Stimulated activated CD4-positive, alpha-beta T cell treated with anti-CD3 and anti-CD28 coated beads, Interleukin-15, amount 100 ng/mL, for 48 hours (primary cell): ENCODE results near the gene SP3.

ENCODE experiments used
- DNase-seq, 2 donors: peaks; one replicate each; pipeline ENCODE4 v3.0.0-alpha.2; 2020; ENCODE audit warnings: low read depth in 2 of 2

SP3 gene

DNA sequence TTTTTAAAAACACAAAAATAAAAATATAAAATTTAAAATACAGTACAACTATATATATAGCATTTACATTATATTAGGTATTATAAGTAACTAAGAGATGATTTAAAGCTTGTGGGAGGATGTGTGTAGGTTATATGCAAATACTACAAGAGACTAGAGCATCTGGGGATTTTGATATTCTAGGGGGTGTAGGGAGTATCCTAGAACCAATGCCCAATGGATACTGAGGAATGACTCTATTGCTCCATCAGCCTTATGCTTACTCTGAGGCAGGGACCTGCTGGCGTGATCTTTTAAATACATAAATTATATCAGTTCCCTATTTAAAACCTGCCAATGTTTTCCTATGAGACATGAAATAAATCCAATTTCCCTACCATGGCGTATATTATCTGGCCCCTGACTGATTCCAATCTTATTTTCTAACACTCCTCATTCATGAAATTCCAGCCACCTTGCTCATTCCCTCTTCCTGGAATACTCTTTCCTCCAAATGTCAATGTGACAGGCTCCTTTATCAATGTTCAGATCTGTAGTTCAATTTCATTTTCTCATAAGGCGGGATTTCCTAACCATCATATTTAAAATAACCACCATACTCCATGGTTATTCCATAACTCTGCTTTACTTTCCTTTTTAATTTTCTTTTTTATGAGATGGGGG lies 22.2 kb downstream of the SP3 start:
- DNase-seq = no peak

- no peak for DNase-seq
Observed at GRCh38 chr2:173941567-173941966, 23.6 kb downstream of the SP3 start.

DNA sequence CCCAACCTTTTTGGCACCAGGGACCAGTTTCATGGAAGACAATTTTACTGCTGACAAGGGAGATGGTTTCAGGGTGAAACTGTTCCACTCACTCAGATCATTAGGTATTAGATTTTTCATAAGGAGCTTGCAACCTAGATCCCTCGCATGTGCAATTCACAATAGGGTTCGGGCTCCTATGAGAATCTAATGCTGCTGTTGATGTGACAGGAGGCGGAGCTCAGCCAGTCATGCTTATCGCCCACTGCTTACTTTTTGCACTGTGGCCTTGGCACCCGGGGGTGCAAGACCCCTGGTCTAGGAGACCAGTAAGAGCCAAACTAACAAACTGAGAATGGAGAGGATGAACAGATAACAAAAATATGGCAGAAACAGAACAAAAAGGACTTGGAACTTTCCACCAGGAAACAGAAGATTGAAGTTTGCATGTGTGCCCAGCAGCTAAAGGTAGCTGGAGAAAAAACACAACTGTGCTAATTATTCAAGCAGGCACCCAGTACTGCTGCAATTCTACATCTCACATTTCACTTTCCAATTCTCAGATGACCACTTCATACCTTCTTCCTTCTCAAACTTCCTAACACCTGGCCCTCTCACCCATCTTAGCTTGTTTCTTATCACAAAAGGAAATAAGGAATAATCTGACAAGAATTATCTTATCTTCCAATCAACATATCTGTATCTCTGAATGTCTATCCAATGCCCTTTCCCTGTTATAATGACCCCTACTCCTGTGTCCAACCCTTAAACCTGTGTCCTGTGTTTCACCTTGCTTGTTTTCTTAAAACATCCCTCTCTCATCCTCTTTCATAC lies 24.8 kb downstream of the SP3 start:
- no peak for DNase-seq

DNA sequence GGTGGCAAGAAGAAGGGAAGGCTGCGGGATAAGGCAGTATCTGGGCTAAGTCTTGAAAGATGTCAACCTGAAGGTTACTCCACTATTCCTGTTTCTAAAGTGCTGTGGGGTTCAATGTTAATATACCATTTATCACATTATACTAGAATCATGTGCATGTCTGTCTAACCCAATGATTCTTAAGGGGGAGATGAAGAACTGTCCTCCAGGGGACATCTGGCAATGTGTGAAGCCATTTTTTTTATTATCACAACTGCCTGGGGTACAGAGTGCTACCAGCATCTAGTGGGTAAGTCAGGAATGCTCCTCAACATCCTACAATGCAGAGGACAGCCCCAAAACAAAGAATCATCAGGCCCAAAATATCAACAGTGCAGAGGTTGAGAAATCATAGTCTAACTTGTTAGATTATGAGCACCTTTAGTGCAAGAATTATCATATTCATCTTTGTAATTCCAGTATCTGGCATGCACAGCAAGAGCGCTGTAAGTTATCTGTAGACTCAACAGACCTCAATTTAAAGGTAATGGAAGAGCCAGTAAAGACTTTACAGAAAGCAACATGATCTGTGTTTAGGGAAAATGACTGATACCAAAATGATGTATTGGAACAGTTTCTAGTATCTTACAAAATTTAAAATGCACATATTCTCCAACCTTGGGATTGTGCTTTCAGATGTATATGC lies 26.3 kb downstream of the SP3 start:
- DNase-seq = no peak

DNA sequence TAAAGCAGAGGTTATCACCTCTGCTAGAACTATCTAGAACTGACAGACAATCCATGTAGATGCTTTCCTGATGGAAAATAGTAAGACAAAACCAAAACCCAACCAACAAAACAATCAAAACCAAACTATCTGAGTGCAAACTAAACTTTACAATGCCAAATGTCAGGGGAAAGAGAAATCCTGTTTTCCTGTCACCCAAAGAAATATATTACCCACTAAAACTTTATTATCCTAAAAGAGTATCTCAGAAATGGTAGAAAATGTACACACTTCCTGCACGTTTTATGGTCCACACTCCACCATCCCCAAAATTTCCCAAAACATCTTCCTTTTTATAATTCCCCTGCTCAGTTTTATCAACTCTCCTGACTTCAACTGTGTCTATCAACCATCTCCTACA lies 29.9 kb downstream of the SP3 start:
- no peak for DNase-seq

DNA sequence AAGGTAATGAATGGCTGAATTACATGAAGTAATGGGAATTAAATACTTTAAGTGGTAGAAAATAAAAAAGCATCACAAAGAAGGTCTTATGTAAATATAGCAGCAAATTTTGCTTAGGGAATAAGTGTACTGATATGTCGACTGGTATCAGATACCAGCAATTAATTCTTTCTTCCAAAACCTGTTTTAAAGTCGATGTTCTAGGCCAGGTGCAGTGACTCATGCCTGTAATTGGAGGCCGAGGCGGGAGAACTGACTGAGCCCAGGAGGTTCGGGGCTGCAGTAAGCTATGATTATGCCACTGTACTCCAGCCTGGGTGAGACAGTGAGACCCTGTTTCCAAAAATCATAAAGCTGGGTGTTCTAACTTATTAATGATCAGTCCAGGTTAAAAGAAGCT lies 30.3 kb downstream of the SP3 start:
- DNase-seq = no peak

DNA sequence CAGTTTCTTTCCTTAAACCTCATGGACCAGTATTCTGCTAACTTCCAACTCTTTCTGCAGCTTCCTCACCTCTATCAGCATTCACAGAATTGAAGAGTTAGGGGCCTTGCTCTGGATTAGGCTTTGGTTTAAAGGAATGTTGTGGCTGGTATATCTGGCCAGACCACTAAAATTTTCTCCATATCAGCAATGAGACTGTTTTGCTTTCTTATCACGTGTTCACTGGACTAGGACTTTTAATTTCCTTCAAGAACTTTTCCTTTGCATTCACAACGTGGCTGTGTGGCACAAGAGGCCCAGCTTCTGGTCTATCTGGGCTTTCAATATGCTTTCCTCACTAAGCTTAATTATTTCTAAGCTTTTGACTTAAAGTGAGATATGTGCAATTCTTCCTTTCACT lies 33.4 kb downstream of the SP3 start:
- DNase-seq = no peak

GRCh38 chr2:173929441-173929840 lies 35.7 kb downstream of the SP3 start:
- no peak for DNase-seq

GRCh38 chr2:173926875-173927274 lies 38.3 kb downstream of the SP3 start:
- no peak for DNase-seq

DNA sequence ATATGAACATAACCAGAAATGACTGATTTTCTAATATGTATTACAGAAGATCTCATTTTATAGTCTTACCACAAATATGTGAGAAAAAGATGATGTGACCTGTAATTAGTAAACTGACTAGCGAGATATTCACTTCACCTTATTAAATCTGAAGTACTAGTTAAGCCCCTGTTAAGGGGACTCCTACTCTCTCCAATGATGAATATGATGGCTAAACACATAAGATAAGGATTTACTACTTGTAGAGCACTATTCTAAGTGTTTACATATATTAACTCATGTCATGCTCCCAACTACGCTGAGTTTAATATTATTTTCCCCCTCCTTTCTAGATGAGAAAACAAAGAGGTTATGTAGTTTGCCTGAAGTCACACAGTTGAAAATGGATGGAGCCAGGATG lies 40.9 kb downstream of the SP3 start:
- DNase-seq = no peak

- DNase-seq = no peak
Observed at GRCh38 chr2:173922760-173923159, 42.4 kb downstream of the SP3 start.

- DNase-seq = no peak
Observed at GRCh38 chr2:173922068-173922467, 43.1 kb downstream of the SP3 start.

DNA sequence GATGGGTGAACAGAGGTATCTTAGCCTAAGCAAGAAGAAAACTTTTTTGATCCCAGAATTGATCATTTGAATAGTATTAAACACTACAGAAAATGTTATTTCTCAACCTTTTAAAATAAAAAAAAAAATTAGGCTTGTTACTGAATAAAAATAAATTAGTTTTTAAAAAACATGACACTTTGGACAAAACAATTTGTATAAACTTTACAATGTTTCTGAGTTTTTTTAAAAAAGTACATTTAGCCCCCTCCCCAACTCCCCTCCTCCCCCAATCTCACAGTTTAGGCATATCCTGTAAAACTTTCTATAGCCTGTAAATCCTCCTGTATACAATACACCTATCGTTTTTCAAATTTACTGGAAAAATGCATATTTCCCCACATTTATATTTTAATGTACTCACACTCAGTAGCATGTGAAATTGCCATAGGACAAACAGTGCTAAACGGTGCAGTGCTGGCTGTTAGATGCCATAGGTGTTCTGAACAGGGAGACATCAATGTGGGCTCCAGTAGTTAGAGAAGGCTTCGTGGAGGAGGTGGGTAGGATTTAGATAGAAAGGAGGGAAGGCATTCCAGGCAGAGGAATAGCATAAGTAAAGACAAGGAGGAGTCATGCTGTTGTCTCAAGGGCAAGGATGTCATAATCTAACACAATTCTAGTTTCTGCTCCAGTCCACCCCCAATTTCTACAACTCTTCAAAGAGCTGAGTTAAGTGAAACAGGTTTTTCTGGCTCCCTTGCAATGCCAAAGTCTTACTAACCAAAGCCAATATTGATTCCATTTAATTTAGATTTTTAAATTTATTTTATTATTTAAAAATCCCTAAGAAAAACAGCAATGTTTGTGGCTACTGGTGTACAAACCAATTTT lies 50.9 kb downstream of the SP3 start:
- DNase-seq = no peak

GRCh38 chr2:173909846-173910245 lies 55.3 kb downstream of the SP3 start:
- no peak for DNase-seq

GRCh38 chr2:173906626-173907025 lies 58.5 kb downstream of the SP3 start:
- DNase-seq = no peak

GRCh38 chr2:173903601-173904394 lies 61.4 kb downstream of the SP3 start:
- no peak for DNase-seq

GRCh38 chr2:173898996-173899395 lies 66.2 kb downstream of the SP3 start:
- DNase-seq = no peak

DNA sequence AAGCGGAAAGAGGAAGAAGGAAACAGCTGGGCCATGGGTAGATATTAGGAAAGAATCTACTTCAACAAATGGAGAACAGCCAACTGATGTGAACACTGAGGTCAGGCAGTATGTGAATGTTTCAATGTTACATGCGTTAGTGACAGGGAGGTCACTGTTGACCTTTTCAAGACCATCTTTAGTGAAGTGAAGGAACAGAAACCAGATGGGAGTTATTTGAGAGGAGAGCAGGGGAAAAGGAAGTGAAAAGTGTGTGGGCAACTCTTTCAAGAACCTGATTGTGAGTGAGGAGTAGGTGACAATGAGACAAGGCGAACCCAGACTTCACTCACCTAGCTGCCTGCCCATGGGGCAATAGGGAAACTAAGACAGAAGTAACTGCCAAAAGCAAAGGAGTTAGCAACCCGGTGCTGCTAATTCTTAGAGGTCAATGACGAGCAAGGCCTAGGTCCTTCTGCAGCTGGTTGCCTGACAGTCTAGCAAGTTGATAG lies 67.0 kb downstream of the SP3 start:
- DNase-seq = no peak

- no peak for DNase-seq
Observed at GRCh38 chr2:173896755-173897154, 68.4 kb downstream of the SP3 start.

- no peak for DNase-seq
Observed at GRCh38 chr2:173892341-173892740, 72.8 kb downstream of the SP3 start.
